Ovary (tissue), 3 donors: Measurements from ENCODE around the gene ABCC2.

Experiments used
- CTCF ChIP-seq, 3 donors: fragments of 450-650 bp in 2 of 3; fragments of 200-600 bp in 1 of 3; IDR thresholded peaks; one replicate each; pipeline versions ENCODE4 v1.5.1 to v1.8.0; 2016 to 2022; ENCODE audit warnings: antibody characterized with exemption in 3 of 3, mild to moderate bottlenecking in 1 of 3
- POLR2A ChIP-seq: fragments of 450-650 bp; IDR thresholded peaks from one replicate; pipeline ENCODE4 v1.6.1; 2017; ENCODE audit warnings: antibody characterized with exemption, mild to moderate bottlenecking, moderate library complexity
- donor health status: DM: no; HTN: no; CAD: no.

- TF ChIP-seq POLR2A: no peak
- no peak for TF ChIP-seq CTCF (IDR thresholded peaks at IDR 0.05)
These were observed 87.8 kb downstream of the ABCC2 start for GRCh38 chr10:99870123-99870730.
